GM23338 (cell line): ENCODE measurements around the gene ELOB.

Experiments used
- CTCF ChIP-seq, 2 experiments: fragments of 200-600 bp in 1 of 2; sonication (generic) in 1 of 2; conservative IDR thresholded peaks; 2 replicates each; pipeline versions ENCODE4 v1.5.1 to v1.6.1; 2016 to 2017; ENCODE audit warnings: antibody characterized with exemption in 2 of 2, low read depth in 2 of 2, mild to moderate bottlenecking in 2 of 2, moderate library complexity in 1 of 2
- EZH2 ChIP-seq: fragments of 200-600 bp; sonication (generic); IDR thresholded peaks from one replicate; pipeline ENCODE4 v1.8.0; 2017; ENCODE audit warnings: antibody characterized with exemption, mild to moderate bottlenecking, low read depth; ENCODE audit not compliant: unreplicated experiment

GRCh38 chr16:2818272-2818876, 41.3 kb upstream of the ELOB start:
- TF ChIP-seq CTCF (conservative IDR thresholded peaks at IDR 0.05; ENCODE audit: low read depth in 2 of 2) = no peak
- no peak for TF ChIP-seq EZH2
